SKM-1 (cell line): ENCODE results near the gene AFAP1L2.

Source experiments
- DNase-seq: peaks from one replicate; lab custom pipeline; 2025; ENCODE audit not compliant: unreplicated experiment; lab: John Stamatoyannopoulos, UW

AFAP1L2 gene

DNA sequence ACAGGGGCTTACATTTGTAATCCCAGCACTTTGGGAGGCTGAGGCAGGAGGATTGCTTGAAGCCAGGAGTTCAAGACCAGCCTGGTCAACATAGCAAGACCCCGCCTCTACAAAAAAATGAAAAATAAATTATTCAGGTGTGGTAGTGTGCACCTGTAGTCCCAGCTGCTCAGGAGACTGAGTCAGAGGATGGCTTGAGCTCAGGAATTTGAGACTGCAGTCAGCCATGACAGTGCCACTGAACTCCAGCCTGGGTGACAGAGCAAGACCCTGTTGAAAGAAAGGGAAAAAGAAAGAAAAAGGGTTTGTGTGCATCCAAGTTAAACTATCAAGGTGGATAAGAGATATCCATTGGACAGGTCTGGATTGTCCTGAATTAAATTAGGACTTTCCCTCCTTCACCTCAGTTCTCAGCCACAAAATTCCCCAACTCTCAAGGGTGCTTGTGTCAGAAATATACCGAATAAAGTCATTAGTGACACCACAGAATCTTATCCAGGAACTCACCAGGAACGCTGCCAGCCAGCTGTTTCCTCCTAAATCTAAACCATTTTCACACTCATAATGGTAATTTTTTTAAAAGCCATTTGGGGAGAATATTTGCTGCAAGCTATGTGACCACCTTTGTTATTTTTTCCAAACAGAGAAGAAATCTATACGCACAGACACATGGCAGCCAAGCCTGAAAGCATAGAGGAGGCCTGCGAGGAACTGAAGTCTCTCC, 12.0 kb downstream of the AFAP1L2 start:
- no peak for DNase-seq

DNA sequence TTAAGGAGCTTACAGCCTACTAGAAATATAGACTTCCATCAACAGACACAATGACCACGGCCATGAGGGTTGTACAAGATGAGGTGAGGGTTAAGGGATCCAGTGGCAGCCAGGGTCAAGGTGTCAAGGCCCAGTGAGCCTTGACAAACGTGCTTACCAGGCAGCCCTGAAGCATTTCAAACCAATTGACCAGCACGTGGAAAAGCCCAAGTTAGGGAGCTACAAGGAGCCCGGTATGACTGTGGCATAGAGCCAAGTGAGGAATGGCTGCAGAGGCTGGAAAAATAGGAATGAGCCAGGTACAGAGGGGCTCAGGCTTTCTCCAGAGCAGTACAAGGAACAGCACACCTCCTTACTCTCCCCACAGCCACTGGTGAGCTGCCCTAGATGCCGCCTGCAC, 12.7 kb downstream of the AFAP1L2 start:
- DNase-seq = no peak

DNA sequence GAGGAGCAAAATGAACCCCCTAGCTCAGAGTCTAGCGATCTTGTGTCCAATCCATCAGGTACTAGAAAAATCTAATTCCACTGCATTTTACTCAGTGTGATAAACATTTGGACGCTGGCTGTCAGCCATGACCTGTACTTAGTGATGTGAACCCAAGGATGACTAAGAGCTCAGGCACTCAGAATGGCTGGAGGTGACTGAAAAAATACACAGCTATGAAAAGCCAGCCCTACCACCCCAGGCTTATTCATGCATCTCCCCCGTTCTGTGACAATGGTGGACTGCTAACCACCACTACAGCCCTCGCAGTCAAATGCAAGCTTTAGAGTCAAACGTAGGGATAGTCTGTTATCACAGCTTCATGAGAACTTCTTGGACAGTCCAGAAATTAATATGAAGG, 14.9 kb downstream of the AFAP1L2 start:
- DNase-seq = no peak

DNA sequence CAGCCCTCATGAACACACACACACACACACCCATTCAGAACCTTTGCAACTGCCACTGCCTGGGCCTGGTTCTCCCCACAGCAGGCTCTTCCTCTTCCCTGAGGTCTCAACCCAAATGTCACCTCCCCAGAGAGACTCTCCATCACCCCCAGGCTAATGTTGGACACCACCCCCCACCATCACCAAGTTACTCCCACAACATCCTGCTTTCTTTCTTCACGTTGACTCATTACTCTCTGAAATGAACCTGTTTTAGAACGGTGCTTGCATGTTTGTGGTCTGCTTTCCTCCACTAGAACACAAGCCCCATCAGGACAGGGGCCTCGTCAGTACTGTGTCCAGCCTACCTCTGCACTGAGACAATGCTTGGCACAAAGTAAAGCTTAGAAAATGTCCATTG, 16.0 kb downstream of the AFAP1L2 start:
- DNase-seq = no peak

DNA sequence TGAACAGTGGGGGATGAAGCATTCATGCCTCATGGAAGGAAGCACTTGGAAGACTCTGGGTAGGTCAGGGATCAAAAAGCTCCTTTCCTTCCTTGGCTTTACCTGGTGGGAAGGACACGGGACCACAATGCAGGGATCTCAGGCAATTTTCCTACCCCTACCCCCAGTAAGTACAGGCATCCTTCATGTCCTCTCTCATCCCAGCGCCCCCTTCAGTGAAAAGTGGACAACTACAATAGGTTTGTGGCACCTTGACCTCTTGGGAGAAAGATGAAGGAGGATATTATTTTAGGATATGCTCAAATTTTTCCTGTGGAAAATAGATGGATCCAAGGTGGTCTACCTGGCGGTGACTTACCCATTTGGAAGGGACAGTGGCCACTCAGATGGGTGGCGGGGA, 16.5 kb downstream of the AFAP1L2 start:
- no peak for DNase-seq

DNA sequence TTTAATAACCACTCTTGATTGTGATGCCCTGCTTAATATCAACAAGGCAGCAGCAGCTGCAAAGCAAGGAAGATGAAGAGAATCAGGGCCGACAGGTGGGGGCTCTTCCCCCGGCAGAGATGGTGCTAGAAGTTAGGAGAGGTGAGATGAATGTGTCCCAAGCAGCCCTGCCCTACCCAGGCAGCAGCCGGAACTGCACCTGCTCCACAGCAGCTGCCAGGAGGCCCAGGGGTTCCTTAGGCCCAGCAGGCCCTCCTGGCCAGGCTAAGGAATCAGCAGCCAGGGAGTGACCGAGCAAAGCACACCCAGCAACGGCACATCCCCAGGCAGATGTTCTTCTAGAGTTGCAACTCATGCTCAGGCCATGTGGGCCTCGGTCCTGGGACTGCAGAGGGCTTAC, 17.9 kb downstream of the AFAP1L2 start:
- no peak for DNase-seq

DNA sequence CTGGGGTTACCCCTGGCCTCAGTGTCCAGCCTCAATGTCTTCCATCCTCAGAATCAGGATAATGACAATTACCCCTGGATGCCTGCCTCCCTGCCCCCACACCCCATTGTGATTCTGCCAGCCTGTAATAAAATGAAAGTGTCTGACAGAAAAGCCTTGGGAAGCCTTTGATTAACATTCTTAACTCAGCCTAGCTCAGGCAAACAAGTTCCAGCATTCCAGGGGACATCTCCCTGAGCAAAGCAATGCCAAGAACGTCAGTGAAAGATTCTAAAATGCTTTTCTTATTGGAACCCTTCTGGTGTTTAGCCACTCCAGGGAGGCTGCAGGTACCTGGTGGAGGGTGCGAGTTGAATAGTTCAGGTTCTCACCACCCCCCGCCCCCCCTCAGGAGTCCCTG, 18.7 kb downstream of the AFAP1L2 start:
- no peak for DNase-seq

DNA sequence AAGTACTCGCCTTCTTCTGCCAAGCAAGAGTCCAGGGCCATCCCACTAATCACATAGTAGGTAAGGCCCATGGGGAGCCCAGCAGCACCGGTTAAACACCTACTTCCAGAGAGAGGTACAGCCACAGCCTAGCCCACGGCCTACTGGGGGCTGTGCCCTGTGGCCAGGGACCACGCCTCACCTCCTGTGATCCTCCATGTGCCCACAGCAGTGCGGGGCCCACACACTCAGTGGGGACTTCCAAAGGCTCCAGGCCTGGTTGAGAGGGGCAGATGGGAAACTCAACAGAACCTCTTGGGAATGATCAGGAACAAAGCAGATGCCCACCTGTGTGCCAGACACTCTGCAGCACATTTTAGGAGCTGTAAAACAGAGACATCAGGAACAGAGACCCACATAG, 19.7 kb downstream of the AFAP1L2 start:
- DNase-seq = no peak

DNA sequence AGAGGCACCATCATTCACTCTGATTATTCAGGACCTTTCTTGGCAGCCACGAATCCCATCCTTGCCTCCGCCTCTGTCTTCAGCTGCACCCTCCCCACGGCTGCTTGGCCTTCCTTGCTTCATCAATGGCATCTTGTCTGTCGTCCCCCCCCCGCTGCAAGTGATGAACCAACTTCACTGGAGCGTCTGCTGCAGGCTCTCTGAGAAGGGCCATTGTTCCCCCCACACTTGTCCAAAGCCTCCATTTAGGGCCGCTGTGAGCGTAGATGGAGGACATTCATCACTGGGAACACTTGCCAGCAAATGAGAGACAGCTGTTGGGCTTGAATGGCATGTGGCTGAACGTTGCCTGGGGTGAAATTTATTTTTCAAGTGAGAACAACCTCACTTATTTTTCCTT, 20.1 kb downstream of the AFAP1L2 start:
- no peak for DNase-seq

GRCh38 chr10:114380797-114381196, 23.5 kb downstream of the AFAP1L2 start:
- DNase-seq = no peak

DNA sequence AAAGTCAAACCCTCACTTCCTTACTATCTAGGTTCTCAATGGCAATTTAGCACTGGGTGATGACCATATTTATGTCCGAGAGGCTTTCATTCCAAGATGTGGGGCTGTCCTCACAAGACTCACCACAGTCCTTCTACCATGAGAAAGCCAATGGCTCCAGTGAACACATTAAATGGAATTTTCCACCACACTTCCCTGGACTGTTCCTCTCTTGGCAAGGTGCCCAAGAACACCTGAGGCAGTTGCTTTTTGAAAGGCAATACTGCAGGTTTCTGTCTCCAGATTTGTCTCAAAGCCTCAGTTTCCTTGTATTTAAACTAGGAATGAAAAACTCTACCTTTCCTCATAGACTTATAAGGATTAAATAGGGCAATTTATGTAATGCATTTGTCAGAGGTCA, 24.2 kb downstream of the AFAP1L2 start:
- DNase-seq = no peak

DNA sequence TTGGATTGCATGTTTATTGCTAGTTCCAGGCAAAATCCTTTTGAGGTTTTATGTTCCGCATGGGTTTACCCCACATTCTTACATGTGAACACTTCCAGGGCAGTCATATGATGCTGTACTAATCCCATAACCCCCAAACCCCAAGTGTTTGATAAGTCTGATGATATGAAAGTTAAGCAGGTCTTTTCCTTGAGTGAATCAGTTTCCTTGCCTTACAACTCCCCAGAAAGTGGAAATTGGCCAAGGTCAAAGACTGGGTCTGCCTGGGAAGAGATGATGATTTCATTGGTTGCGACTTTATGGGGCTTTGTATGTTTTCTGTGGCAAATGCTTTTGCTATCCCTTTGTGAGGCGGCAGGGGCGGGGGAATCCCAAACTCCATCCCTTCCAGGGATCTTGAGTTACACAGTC, 24.7 kb downstream of the AFAP1L2 start:
- no peak for DNase-seq

DNA sequence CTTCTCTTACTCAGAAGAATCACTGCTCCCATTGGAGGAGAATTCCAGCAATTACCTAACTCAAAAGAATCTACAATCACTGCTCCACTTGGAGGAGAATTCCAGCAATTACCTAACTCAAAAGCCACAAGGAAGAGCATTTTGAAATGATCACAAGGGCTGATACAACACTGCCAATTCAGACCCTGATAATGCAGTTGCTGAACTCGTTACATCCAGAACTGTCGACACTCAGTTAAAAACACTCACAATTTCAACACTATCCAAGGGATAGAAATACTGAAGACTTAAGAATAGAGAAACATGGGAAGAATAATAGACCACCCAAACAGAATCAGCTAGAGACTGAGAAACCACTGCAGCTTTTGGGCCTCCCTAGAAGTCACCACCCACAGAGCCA, 27.8 kb downstream of the AFAP1L2 start:
- no peak for DNase-seq

GRCh38 chr10:114375047-114375446, 29.3 kb downstream of the AFAP1L2 start:
- DNase-seq = no peak

GRCh38 chr10:114374053-114374791, 30.1 kb downstream of the AFAP1L2 start:
- no peak for DNase-seq

DNA sequence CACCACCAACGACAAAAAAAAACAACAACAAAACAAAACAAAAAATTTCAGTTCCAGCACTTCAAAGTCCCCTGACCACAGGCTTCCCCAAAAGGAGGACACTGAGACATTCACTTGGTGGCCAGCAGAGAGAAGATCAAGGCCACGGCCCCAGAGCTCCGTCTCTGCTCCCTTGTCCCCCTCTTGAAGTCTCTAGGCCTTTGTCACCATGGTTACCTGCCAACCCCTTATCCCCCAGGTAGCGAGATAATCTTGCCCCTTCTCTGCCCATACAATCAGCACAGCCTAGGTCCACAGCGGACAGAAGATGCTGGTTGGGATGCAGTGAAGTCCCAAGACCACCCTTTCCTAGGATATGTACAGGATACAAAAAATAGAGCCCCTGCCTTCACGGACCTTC, 30.7 kb downstream of the AFAP1L2 start:
- DNase-seq = no peak

DNA sequence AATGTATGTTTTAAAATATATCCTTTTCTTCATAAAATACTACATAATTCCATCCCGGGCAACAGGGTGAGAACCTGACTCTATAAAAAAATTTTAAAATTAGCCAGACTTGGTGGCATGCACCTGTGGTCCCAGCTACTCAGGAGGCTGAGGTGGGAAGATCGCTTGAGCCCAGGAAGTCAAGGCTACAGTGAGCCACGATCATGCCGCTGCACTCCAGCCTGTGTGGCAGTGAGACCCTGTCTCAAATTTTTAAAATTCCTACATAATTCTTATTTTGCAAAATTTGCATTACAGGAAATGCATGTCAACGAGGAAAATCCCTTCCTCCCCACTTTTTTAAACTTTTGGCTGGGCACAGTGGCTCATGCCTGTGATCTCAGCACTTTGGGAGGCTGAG, 31.3 kb downstream of the AFAP1L2 start:
- DNase-seq = no peak

GRCh38 chr10:114372179-114372578, 32.1 kb downstream of the AFAP1L2 start:
- DNase-seq = no peak

- DNase-seq = no peak
These were observed 33.3 kb downstream of the AFAP1L2 start for GRCh38 chr10:114370966-114371365.

DNA sequence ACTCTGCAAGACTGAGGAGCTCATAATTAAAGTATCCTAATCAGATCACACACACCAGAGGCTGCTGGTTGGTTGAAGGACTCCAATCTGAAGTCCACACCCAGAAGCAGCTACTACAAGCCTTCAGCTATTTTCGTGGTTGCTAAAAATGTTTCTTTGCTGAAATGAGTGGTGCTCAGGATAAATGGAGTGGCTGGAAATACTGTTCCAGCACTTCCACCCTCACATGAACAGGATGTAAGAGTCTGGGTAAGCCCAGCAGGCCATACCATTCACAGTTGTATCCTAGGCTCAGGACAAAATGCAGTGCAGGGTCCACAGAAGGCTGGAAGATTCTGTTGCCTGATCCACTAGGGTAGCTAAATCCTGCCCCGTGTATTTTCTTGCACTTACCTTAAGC, 34.1 kb downstream of the AFAP1L2 start:
- no peak for DNase-seq

DNA sequence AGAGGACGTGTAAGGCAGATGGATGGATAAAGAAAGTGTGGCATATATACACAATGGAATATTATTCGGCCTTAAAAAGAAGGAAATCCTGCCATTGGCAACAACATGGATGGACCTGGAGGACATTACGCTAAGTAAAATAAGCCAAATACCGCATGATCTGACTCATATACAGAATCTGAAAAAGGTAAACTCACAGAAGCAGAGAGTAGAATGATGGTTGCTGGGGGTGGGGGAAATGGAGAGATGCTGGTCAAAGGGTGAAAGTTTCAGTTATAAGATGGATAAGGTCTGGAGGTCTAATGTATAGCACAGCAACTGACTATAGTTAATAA, 36.3 kb downstream of the AFAP1L2 start:
- no peak for DNase-seq

GRCh38 chr10:114367351-114368056, 36.8 kb downstream of the AFAP1L2 start:
- no peak for DNase-seq
